DND-41 (cell line): ENCODE data around the gene DCST1.

Source experiments
- ATAC-seq: fragments of 200-7000 bp; cut with Tn5 transposase; 3 replicates; pipeline ENCODE4 v1.9.1; 2021; ENCODE audit warnings: low read depth; ENCODE audit not compliant: insufficient read depth
- DNase-seq: peaks from one replicate; pipeline ENCODE4 v3.0.0-alpha.2; 2020
- H2AFZ ChIP-seq: 2 replicates; pipeline ENCODE4 v1.6.0; 2012; ENCODE audit warnings: low read depth, low read length
- H3K27ac ChIP-seq: 2 replicates; pipeline ENCODE4 v1.5.1; 2012; ENCODE audit warnings: low read length, inconsistent platforms
- H3K27me3 ChIP-seq: fragments of 200-600 bp; sonication (generic); 2 replicates; pipeline ENCODE4 v1.6.0; 2012; ENCODE audit warnings: low read length, mild to moderate bottlenecking, inconsistent platforms; ENCODE audit not compliant: insufficient read depth, poor library complexity
- H3K36me3 ChIP-seq: 2 replicates; pipeline ENCODE4 v1.5.1; 2012; ENCODE audit warnings: low read length, inconsistent platforms; ENCODE audit not compliant: insufficient read depth
- H3K4me1 ChIP-seq: 2 replicates; pipeline ENCODE4 v1.5.1; 2012; ENCODE audit warnings: mild to moderate bottlenecking, low read length; ENCODE audit not compliant: insufficient read depth
- H3K4me2 ChIP-seq: 2 replicates; pipeline ENCODE4 v1.6.0; 2012; ENCODE audit warnings: mild to moderate bottlenecking, moderate library complexity, low read length, inconsistent platforms; ENCODE audit not compliant: insufficient read depth
- H3K4me3 ChIP-seq, 2 experiments: fragments of 200-600 bp in 1 of 2; shearing (Covaris generic) in 1 of 2; 2 replicates each; pipeline ENCODE4 v1.5.1; 2012 to 2016; ENCODE audit warnings: inconsistent platforms in 2 of 2, low read length in 2 of 2, mild to moderate bottlenecking in 2 of 2, low read depth in 1 of 2, moderate library complexity in 1 of 2
- H3K79me2 ChIP-seq: 2 replicates; pipeline ENCODE4 v1.6.0; 2012; ENCODE audit warnings: low read length, inconsistent platforms; ENCODE audit not compliant: insufficient read depth
- H3K9ac ChIP-seq: 2 replicates; pipeline ENCODE4 v1.6.0; 2012; ENCODE audit warnings: low read depth, mild to moderate bottlenecking, inconsistent platforms, low read length, moderate library complexity
- H3K9me3 ChIP-seq: 2 replicates; pipeline ENCODE4 v1.5.1; 2012; ENCODE audit warnings: low read length, moderate library complexity, mild to moderate bottlenecking, inconsistent platforms; ENCODE audit not compliant: insufficient read depth, severe bottlenecking
- H4K20me1 ChIP-seq: 2 replicates; pipeline ENCODE4 v1.6.0; 2012; ENCODE audit warnings: low read length; ENCODE audit not compliant: insufficient read depth
- EZH2 ChIP-seq: IDR thresholded peaks from 3 replicates; pipeline ENCODE4 v1.6.1; 2012; ENCODE audit warnings: borderline replicate concordance, low read depth, mild to moderate bottlenecking, moderate library complexity, low read length, inconsistent platforms; ENCODE audit not compliant: severe bottlenecking
- TF ChIP-seq, protein P1 (sequence below): IDR thresholded peaks from 2 replicates; pipeline ENCODE4 v1.5.1; 2012; ENCODE audit warnings: borderline replicate concordance, low read length, moderate library complexity, mild to moderate bottlenecking; ENCODE audit not compliant: poor library complexity, severe bottlenecking; ENCODE audit errors: extremely low read depth

Gene DCST1

DNA sequence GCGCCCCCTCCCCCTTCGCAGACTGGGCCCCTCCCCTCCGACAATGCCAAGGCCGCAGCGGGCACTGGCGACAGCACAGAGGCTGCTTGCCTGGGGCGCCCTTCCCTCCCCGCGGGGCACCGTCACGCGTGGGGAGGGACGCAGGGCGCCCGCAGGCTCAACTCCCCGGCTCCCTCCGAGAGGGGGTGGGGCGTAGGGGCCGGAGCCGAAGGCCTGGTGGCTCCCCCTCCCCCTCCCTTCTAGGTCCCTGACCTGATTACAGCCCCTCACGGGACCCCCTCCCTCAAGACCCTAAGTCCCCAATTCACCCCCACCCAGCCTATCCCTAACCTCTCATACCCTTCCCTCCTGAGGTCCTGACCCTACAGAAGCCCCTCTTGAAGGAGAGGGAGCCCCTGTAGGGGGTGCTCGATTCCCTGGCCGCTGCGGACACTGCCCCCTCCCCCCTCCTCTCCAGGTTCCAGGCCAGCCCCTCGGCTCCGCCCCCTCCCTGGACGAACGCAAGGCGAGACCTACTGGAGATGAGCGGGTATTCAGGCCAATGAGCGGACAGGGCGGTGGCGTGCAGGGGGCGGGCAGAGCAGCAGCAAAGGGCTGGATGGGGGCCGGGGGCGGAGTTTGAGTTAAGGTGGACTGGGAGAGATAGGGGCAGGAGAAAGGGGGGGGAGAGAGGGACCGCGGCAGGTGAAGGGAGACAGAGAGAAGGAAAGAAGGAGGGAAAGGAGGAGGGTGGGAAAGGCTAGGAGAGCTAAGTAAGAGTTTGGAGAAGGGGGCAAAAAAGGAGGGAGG lies 31.8 kb upstream of the DCST1 start:
- H3K27me3 ChIP-seq = peaks cover 55% of the 10 kb centered on the region
- peaks cover 37% of the 10 kb centered on the region for H3K4me1 ChIP-seq
- no peaks in the 10 kb centered on the region for H3K36me3 ChIP-seq
- H3K9ac ChIP-seq = no peak overlapping the region
- peaks cover 77% of the 10 kb centered on the region for H4K20me1 ChIP-seq
- DNase-seq (peak; percentile 77), ATAC-seq (peak; percentile 31; the same call in 2 of the 3 replicates)
- peak; percentile 37 for TF ChIP-seq EZH2
- TF ChIP-seq, protein P1, sequence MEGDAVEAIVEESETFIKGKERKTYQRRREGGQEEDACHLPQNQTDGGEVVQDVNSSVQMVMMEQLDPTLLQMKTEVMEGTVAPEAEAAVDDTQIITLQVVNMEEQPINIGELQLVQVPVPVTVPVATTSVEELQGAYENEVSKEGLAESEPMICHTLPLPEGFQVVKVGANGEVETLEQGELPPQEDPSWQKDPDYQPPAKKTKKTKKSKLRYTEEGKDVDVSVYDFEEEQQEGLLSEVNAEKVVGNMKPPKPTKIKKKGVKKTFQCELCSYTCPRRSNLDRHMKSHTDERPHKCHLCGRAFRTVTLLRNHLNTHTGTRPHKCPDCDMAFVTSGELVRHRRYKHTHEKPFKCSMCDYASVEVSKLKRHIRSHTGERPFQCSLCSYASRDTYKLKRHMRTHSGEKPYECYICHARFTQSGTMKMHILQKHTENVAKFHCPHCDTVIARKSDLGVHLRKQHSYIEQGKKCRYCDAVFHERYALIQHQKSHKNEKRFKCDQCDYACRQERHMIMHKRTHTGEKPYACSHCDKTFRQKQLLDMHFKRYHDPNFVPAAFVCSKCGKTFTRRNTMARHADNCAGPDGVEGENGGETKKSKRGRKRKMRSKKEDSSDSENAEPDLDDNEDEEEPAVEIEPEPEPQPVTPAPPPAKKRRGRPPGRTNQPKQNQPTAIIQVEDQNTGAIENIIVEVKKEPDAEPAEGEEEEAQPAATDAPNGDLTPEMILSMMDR = no peak
- H3K9me3 ChIP-seq = no peaks in the 10 kb centered on the region
- no peak overlapping the region for H3K4me3 ChIP-seq
- H3K4me2 ChIP-seq = peak overlapping the region; percentile 15; the same call in 1 of the 2 replicates
- no peak overlapping the region for H3K27ac ChIP-seq
- H2AFZ ChIP-seq = no peak overlapping the region
- no peaks in the 10 kb centered on the region for H3K79me2 ChIP-seq

DNA sequence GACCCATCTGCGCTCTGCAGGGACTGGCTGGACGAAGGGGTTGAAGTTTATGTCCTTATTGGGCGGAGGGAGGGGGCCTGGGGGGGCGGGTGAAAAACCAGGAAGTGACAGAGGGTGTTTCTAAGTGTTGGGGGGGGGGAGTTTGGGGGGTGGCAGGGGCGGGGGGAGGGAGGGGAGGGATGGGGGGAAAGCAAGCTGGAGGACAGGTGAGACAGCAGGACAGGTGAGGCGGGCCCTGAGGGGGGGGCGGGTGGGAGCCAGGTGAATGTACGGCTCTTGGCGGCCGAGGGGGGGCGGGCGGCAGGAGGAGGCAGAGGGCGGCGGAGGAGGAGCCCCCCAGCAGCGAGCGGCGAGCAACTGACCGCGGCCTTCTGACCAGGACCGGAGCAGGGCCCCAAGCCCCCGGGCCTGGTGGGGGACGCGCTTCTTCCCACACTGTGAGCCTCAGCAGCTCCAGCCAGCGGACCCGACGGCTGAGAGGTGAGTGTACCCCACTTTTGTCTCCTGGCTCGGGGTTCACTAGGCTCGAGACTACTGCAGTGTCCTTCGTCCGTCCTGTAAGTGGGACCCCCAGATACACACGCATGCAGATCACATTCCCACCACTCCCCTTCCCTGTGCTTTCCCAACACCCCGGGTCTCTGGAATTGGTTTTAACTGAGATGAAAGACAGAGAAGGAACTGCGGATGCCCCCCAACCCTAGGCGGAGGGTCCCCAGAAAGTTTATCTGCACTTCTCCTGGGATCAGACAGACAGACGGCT lies 31.0 kb upstream of the DCST1 start, which contains the start of gene ZBTB7B:
ZBTB7B (plus strand) TSS at position 339 of the 763 bp plus-strand sequence. CDS start 11,859 bp downstream, outside the sequence.
- H2AFZ ChIP-seq = no peak within 1 kb of the TSS
- no peak within 1 kb of the TSS for H3K9ac ChIP-seq
- no peaks in the 10 kb centered on the region for H3K9me3 ChIP-seq
- no peak within 1 kb of the TSS for H3K4me3 ChIP-seq
- no peaks in the 10 kb centered on the region for H3K36me3 ChIP-seq
- H3K27me3 ChIP-seq = peaks cover 49% of the 10 kb centered on the region
- no peak for TF ChIP-seq EZH2
- TF ChIP-seq, protein P1 = no peak
- H4K20me1 ChIP-seq = peaks cover 74% of the 10 kb centered on the region
- no peak for DNase-seq
- no peak for ATAC-seq
- H3K4me1 ChIP-seq = peaks cover 37% of the 10 kb centered on the region
- H3K79me2 ChIP-seq = no peaks in the 10 kb centered on the region
- peak within 1 kb of the TSS; percentile 15; the same call in 1 of the 2 replicates for H3K4me2 ChIP-seq
- H3K27ac ChIP-seq = no peak within 1 kb of the TSS

DNA sequence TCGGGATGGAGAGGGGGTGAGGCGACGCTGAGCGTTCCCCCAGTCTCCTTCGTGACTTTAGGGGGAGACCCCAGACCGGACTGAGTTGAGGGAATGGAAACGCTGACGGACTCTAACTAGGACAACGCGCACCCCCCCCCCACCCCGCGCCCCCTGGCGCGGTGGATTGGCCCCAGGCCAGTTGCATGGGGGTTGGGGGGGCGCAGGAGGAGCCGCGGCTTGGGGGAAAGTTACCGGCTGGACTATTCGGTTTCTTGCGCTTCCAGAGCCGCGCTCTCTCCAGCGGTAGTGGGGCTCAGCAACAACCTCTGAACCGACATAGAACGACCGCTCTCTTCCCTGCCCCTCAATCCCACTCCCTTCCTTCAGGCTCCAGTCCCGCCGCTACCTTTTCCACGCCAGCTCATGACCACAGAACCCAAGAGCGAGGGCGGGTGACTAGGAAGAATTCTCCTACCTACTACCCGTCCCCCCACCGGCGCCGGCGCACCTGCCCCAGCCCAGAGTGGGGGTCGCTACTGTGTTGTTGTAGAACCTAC lies 30.3 kb upstream of the DCST1 start:
- no peak overlapping the region for H3K4me2 ChIP-seq
- TF ChIP-seq EZH2 = no peak
- TF ChIP-seq, protein P1 = no peak
- H3K4me3 ChIP-seq = no peak overlapping the region
- no peaks in the 10 kb centered on the region for H3K79me2 ChIP-seq
- H3K9ac ChIP-seq = no peak overlapping the region
- no peaks in the 10 kb centered on the region for H3K9me3 ChIP-seq
- H3K27ac ChIP-seq = no peak overlapping the region
- ATAC-seq = no peak
- no peak overlapping the region for H2AFZ ChIP-seq
- peaks cover 42% of the 10 kb centered on the region for H3K27me3 ChIP-seq
- peaks cover 31% of the 10 kb centered on the region for H3K4me1 ChIP-seq
- DNase-seq = no peak
- peaks cover 73% of the 10 kb centered on the region for H4K20me1 ChIP-seq
- no peaks in the 10 kb centered on the region for H3K36me3 ChIP-seq
